ENCODE measurements around the gene MYPN. TPM values are rescaled to one million over a fixed set of nuclear protein-coding genes. Genes with fewer than 3 reads are reported as not detected.
"Not testable (repeated sequence)": the region's sequence is repeated elsewhere in the genome, so short reads cannot be mapped to it uniquely, and the experiment has no call there.

Gene MYPN
- total RNA-seq, 3 donors from 2014 or later: 0.47 to 1.8 (median 0.93) TPM

- Histone ChIP-seq H3K36me3 (ENCODE audit: low read depth) (no peaks in the 10 kb centered on the region), H3K4me3 (no peak overlapping the region), H3K4me1 (ENCODE audit: low read depth) (peaks cover 6% of the 10 kb centered on the region), H3K9me3 (no peaks in the 10 kb centered on the region)
- no peak for DNase-seq
- no peak for ATAC-seq
- TF ChIP-seq, protein P1, sequence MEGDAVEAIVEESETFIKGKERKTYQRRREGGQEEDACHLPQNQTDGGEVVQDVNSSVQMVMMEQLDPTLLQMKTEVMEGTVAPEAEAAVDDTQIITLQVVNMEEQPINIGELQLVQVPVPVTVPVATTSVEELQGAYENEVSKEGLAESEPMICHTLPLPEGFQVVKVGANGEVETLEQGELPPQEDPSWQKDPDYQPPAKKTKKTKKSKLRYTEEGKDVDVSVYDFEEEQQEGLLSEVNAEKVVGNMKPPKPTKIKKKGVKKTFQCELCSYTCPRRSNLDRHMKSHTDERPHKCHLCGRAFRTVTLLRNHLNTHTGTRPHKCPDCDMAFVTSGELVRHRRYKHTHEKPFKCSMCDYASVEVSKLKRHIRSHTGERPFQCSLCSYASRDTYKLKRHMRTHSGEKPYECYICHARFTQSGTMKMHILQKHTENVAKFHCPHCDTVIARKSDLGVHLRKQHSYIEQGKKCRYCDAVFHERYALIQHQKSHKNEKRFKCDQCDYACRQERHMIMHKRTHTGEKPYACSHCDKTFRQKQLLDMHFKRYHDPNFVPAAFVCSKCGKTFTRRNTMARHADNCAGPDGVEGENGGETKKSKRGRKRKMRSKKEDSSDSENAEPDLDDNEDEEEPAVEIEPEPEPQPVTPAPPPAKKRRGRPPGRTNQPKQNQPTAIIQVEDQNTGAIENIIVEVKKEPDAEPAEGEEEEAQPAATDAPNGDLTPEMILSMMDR (IDR thresholded peaks at IDR 0.05): no peak
- intact Hi-C loops (cut with DNase I, micrococcal nuclease): no loop called here
These were observed 126.3 kb downstream of the MYPN start for GRCh38 chr10:68235581-68235980.

DNA sequence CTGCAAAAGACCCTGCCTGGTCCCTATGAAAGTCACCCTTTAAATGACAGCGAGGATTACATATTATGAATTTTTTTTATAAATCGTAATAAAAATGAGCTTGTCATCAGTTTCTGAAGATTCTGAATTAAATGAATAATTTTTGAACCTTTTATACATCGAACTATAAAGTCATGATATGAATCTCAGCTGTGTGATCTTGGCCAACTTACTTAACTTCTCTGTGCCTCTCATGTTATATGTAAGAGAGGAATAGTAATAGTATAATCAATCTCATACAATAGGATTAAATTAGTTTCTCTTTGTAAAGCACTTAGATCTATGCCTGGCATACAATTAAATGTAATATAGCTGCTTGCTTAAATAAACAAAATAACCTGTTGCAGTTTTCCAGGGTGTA lies 127.9 kb downstream of the MYPN start:
- Histone ChIP-seq H3K4me3 (no peak overlapping the region), H3K4me1 (ENCODE audit: low read depth) (no peaks in the 10 kb centered on the region), H3K9me3 (no peaks in the 10 kb centered on the region), H3K36me3 (ENCODE audit: low read depth) (no peaks in the 10 kb centered on the region)
- DNase-seq (no peak), ATAC-seq (no peak)
- TF ChIP-seq, protein P1 (IDR thresholded peaks at IDR 0.05): no peak
- intact Hi-C loops (cut with DNase I, micrococcal nuclease): no loop called here

DNA sequence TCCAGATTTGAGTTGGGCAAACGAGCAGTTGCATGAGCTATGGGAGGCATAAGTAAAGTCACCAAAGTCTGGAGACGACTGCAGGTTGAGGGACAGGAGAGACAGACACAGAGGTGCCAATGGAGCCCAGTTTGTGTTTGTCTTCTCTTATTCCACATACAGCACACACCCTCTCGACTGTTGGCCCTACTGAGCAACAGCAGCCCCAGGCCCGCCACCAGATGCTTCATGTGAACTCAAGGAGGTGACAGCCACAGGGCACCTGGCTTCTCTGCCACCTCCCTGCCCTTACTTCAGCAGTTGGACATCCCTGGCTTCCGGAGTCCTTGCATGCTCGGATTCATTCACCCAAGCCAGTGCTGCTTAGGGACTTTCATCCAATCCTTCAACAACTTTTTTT lies 129.1 kb downstream of the MYPN start:
- no peak for DNase-seq
- TF ChIP-seq, protein P1 (IDR thresholded peaks at IDR 0.05): no peak
- ATAC-seq: no peak
- Histone ChIP-seq H3K36me3 (ENCODE audit: low read depth) (no peaks in the 10 kb centered on the region), H3K4me1 (ENCODE audit: low read depth) (no peaks in the 10 kb centered on the region), H3K4me3 (no peak overlapping the region), H3K9me3 (no peaks in the 10 kb centered on the region)
- intact Hi-C loops (cut with DNase I, micrococcal nuclease): no loop called here

GRCh38 chr10:68239069-68239468 lies 129.8 kb downstream of the MYPN start:
- ATAC-seq (no peak), DNase-seq (no peak)
- H3K4me3 ChIP-seq: no peak overlapping the region
- H3K36me3 ChIP-seq (ENCODE audit: low read depth): no peaks in the 10 kb centered on the region
- intact Hi-C loops (cut with DNase I, micrococcal nuclease): no loop called here
- H3K9me3 ChIP-seq: no peaks in the 10 kb centered on the region
- TF ChIP-seq, protein P1 (IDR thresholded peaks at IDR 0.05): no peak
- no peaks in the 10 kb centered on the region for H3K4me1 ChIP-seq (ENCODE audit: low read depth)

- intact Hi-C loops (cut with DNase I, micrococcal nuclease): no loop called here
- DNase-seq (no peak), ATAC-seq (no peak)
- H3K9me3 ChIP-seq: no peaks in the 10 kb centered on the region
- TF ChIP-seq, protein P1 (IDR thresholded peaks at IDR 0.05): no peak
- H3K4me1 ChIP-seq (ENCODE audit: low read depth): no peaks in the 10 kb centered on the region
- H3K36me3 ChIP-seq (ENCODE audit: low read depth): no peaks in the 10 kb centered on the region
- H3K4me3 ChIP-seq: no peak overlapping the region
These were observed 130.4 kb downstream of the MYPN start for GRCh38 chr10:68239596-68240150.

GRCh38 chr10:68242051-68242450 lies 132.8 kb downstream of the MYPN start:
- Histone ChIP-seq H3K4me3 (no peak overlapping the region), H3K4me1 (ENCODE audit: low read depth) (no peaks in the 10 kb centered on the region), H3K36me3 (ENCODE audit: low read depth) (no peaks in the 10 kb centered on the region), H3K9me3 (no peaks in the 10 kb centered on the region)
- no peak for DNase-seq
- intact Hi-C loops (cut with DNase I, micrococcal nuclease): no loop called here
- ATAC-seq: no peak
- TF ChIP-seq, protein P1 (IDR thresholded peaks at IDR 0.05): no peak

- H3K36me3 ChIP-seq (ENCODE audit: low read depth); DNase-seq; H3K4me3 ChIP-seq; intact Hi-C loops (cut with DNase I, micrococcal nuclease); ATAC-seq; H3K4me1 ChIP-seq (ENCODE audit: low read depth); H3K9me3 ChIP-seq: not testable (repeated sequence)
These were observed 137.1 kb downstream of the MYPN start for GRCh38 chr10:68246397-68246796.
